Stimulated activated CD8-positive, alpha-beta memory T cell treated with anti-CD3 and anti-CD28 coated beads, Interleukin-12 subunit alpha, Interleukin-12 subunit beta, amount 100 ng/mL, for 4 hours (primary cell): ENCODE measurements around the gene HOXD3.

ENCODE experiments used
- DNase-seq: peaks from one replicate; pipeline ENCODE4 v3.0.0-alpha.2; 2020; ENCODE audit warnings: low read depth

HOXD3 gene

DNA sequence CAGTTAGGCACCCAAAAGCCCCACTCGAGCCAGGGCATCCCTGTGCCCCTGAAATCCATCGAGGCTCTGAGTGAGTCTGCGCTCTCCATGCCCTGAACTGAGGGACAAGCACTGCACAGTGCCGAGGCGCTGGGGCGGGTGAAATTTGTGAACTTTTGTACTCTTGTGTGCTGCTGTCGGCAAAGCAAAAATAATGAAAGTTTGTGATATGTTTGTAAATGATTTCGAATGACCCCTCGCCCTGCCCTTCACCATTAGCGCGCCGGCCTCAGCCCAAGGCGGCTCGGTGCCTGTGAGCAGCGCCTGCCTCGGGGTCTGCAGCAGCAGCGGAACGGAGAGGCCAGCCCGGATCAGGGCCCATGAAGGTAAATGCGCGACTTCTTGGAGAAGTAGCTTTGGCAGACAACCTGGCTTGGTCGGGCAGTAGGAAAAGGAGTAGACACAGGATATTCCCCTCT is 7.6 kb upstream of the HOXD3 start:
- DNase-seq, result no peak

DNA sequence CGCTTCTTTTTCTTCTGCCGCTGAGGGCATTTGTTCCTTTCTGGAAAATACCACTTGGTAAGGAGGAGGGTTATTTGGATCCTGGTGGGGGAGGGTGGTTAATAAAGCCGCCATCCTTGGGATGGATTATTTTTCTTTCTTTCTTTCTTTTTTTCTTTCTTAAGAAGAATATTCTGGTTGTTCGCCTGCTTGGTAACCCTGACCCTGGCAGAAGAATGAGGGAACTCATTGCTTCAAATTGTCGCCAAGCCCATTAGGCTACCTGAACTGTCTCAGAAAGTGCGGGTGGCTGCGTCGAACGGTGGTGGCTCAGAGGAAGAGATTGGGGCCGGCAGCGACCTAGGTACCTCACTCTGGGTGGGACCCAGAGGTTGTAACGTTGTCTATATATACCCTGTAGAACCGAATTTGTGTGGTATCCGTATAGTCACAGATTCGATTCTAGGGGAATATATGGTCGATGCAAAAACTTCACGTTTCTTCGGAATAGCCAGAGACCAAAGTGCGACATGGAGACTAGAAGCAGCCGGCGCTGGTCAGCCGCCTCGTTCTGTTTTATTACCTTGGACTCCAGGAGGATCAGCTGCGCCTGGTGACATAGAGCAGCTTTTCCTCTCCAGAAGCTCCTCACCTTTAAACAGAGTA is 7.0 kb upstream of the HOXD3 start:
- DNase-seq, result no peak

DNA sequence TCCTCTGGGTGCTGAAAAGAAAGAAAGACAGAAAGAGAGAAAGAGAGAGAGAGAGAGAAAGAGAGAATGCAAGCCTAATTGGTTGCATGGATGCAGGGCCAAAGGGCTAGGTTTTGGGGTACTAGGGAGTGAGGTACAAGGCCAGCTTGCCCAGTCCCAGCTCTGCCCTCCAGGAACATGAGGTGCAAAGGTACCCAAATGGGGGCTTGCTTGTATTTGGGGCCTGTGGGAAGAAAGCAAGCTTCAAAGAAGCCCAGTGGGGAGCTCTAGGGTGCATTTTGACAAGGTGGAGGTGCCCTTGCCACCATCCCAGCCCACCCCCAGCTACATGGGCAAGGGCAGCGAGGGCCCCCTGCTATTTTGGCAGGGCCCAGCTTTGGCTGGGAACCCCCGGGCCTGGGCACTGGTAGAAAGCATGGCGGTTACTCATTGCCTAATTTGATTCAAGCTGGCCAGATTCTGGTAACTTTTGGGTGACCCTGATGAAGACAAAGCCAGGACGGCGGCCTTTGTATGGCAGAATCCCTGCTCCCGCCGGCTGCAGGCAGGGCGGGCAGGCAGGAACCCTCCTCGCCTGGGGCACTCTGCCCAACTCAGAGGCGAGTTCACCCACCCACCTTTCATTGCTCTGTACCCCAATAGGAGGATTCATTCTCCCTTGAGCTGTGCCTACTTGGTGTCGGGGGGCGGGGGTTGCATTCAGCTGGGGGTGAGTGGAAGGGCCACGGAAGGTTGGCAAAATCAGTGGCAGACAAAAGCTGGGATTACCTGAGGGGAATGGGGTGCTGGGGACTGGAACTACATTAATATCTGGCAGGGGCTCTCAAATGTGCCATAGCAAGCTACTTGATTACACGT is 6.3 kb upstream of the HOXD3 start:
- DNase-seq, result no peak

DNA sequence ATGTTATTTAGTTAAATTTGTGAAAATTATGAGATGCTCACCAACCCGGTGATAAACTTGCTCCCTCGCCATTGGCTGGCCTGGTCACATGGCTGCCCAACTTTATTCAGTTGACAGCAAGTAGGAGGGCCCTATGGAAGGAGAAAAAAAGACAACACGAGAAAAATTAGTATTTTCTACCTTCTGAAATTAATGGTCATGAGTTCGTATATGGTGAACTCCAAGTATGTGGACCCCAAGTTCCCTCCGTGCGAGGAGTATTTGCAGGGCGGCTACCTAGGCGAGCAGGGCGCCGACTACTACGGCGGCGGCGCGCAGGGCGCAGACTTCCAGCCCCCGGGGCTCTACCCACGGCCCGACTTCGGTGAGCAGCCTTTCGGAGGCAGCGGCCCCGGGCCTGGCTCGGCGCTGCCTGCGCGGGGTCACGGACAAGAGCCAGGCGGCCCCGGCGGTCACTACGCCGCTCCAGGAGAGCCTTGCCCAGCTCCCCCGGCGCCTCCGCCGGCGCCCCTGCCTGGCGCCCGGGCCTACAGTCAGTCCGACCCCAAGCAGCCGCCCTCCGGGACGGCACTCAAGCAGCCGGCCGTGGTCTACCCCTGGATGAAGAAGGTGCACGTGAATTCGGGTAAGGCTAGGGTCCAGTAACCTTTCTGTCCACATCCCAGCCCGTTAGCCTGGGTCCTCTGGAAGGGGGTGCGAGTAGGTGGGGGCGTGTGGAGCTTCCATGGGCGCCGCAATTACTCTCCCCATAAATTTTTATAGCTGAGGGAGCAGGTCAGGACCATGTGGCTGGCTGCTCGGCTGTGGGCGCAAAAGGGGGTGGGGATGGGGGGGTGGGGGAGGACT is 5.4 kb upstream of the HOXD3 start, which contains the start of gene HOXD4:
TSS of gene HOXD4 (plus strand) at position 109 of the 846 bp plus-strand sequence. CDS start at position 193, 84 bp downstream.
- DNase-seq, result no peak

DNA sequence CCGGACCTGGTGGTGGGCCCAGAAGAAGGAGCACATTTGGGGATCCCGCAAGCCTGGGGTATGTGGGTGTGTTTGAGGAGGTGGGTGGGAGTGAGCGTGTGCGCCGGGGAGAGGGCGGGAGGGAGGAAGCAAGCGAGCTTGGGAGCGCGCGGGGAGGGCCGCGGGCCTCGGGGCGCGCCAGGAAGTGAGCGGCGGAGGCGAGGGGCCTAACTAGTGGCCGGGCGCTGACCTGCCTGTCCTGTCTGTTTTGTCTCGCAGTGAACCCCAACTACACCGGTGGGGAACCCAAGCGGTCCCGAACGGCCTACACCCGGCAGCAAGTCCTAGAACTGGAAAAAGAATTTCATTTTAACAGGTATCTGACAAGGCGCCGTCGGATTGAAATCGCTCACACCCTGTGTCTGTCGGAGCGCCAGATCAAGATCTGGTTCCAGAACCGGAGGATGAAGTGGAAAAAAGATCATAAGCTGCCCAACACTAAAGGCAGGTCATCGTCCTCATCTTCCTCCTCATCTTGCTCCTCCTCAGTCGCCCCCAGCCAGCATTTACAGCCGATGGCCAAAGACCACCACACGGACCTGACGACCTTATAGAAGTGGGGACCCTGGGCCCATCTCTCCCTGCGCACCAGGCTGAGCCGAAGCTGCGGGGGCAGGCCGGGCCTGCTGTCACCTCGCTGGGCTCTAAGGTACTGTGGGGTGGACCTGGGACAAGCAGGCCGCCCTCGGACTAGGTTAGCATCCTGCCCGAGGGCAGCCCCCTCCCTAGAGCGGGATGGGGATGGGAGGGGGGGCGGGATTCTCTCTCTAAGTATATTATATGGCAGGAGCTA is 4.5 kb upstream of the HOXD3 start:
- DNase-seq, result no peak

DNA sequence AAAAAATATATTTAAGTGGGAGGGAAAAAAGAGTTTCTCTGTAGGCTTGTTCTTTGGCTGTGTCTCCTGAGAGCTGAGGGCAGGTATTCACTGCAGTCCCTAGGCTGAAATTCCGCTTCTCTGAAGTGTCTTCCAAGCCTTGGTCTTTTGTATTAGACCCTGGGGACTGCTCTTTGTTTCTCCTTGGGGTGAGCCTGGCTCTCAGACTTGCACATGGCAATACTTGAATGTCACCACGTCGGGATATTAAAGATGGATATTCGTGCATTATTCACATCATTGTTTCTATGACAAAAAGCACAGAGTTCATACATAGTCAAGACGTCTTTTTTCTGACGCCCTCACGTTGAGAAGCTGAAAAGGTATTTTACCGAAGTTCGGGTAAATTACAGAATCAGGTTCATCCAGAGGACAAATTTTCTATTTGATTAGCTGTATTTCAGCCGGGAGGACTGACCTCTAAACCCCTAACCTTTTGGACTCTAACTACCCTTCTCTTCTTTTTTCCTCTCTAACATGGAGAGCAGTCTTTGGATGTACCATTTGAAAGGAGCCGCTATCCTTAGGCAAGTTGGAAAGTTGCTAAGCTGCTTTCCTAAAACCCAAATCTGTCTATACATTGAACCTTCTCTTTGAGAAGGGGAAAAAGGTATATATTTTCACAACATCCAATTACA is 2.4 kb upstream of the HOXD3 start:
- no peak for DNase-seq

DNA sequence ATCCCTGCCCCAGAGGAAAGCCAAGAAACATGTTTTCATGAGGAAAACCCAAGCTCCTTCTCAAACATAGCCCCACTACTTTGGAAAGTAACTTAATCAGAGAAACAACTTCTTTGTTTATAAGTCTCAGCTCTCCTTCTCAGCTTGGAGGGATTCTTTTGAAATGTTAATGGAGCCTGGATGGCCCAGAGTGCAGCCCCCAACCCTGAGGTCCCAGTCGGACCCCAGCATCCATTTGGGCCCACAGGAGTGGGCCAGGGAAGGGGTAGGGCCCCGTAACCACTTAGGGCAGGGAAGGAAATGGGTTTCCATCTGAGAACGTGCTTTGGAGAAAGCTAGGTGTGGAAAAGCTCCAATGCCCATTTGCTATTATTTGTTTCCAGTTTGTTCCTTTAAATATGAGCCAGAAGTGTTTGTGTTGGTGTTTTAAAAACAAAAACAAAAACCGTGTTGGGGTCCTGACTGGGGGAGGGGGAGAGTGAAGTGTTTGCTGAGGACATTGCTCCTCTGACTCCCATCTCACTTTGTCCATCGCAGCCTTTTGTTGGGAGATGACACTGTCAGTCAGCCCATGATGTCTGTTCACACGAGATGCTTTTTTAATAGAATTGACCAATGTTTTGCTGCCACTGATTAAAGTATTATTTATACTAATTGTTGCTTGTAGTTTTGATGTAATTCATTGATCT is 1.6 kb upstream of the HOXD3 start:
- no peak for DNase-seq

DNA sequence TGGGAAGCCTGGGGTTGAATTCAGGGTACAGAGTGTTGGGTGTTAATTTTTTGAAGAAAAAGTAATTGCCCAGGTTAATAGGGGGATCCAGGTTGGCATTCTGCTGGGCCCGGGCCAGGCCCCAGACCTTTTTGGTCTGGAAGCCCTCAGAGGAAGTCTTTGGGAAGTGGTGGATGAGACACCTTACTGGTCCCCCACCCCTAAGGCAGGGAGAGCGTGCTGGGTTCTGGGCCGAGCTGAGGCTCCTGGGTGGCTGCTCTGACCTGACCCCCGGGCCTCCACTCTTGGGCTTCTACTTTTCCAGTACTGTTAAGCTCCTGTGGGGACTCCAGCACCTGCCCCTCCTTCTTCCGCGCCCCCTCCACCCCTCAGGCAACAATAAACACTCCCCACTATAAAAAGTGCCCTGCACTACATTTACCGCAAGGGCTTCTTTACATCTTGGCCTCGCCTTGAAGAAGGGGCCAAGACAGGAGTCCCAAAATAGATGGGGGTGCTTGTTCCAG is 753 bp upstream of the HOXD3 start:
- DNase-seq, result no peak

DNA sequence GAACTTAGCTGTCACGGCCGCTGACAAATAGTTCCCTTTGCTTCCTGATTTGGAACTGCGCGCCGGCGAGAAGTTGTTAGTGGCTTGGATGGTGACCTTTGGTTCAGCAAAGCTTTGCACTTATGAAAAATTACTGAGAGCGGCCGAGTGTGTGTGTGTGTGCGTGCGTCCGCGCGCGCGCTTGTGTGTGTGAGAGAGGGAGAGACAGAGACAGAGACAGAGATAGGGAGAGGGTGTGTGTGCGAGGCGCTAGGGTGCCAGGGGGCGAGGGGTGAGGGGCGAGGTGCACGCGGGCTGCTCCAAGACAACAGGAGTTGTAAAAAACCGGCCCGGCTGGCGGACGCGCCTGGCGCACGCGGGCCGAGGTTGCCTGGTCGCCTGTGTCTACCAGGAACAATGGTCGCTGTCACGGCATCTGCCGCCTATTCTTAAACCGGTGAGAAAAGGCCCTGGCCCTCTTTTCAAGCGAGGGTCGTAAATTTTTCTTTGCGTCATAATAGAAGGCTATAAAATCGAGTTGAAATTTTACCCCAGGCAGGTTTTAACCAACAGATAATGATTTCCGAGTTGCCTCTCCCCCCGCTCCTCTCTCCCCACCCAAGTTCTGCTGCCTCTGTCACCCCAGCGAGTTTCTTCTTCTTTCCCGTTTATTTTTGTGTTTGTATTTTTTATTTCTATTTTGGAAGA is 535 bp downstream of the HOXD3 start:
- no peak for DNase-seq

DNA sequence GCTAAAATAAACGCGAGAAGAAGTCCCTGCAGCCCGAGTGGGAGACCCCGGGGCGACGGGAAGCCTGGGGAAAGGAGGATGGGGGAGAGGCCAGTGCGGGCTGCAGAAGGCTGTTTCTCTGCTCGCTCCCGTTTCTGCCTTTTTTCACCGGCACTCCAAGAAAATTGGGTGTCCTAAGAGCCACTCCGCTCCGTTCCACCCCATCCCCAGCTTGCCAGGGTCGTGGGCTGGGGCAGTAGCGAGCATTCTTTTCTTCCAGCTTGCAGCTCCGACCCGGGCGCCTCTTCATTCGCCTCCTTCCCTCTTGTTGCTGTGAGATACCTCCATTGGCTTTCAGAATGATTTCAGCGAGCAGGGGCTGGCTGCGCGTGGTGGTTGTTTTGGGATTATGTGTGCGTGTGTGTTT is 1.1 kb downstream of the HOXD3 start:
- no peak for DNase-seq

DNA sequence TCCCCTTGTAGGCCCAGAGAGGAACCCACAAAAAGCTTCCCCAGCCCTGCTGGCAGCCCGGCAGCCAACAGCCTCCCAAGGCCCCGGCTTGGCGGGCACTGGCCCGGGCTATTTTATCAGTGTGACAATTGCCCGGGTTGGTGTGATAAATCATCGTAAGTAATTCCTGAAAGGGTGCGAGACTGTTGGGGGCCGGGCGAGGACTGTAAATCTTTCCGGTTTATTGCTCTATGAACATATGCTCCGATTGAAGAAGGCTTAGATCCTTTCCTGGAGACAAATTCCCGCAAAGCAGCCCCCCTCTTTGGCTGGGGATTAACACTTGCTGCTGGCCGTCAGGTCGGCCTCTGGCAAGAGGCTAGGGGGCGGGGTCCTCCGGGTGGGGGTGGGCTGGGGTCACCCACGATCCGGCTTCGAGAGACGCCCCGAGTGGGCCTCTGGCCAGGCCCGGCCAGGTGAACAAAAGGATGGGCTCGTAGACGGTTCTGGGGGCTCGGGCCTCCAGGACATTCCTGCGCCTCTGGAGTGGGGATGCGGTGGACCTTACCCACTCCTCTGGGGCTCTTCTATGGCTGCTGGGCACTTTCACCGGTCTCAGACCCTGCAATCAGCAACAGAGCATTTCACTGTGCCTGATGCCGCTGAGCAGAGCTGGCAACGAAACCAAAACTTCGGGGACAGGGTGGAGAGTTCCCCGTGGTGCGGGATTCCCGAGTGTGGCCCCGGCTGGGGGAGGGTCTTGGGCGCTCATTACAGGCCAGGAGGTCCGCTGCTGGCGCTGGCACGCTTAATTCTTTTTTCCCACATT is 2.0 kb downstream of the HOXD3 start:
- DNase-seq, result no peak

DNA sequence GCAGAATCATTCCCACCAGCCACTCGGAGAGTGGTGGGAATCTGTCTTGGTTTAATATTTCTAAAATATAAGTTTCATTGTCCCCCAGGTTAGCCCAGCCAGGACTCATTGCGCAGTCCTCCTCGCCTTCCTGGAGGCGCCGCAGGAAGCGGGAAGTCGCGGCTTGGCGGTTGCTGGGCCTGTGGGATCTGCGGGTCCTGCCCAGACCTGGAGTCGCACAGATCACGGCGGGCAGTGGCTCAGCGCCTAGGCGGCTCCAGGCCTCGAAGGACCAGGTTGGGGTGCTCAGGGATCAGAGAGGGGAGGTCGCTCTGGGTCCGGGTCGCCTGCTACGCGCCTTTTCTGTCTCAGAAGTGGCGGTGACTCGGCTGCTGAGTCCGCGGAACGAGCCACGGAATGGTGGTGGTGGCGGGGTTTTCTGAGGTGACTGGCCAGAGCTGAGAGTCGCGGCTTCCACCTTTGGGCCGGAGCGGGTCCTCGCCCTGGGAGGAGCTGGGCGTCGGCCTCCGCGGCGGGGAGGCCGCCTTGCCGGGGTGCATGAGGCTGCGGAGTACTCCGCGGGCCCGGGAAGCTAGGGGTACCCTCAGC is 2.6 kb downstream of the HOXD3 start:
- DNase-seq, result no peak

DNA sequence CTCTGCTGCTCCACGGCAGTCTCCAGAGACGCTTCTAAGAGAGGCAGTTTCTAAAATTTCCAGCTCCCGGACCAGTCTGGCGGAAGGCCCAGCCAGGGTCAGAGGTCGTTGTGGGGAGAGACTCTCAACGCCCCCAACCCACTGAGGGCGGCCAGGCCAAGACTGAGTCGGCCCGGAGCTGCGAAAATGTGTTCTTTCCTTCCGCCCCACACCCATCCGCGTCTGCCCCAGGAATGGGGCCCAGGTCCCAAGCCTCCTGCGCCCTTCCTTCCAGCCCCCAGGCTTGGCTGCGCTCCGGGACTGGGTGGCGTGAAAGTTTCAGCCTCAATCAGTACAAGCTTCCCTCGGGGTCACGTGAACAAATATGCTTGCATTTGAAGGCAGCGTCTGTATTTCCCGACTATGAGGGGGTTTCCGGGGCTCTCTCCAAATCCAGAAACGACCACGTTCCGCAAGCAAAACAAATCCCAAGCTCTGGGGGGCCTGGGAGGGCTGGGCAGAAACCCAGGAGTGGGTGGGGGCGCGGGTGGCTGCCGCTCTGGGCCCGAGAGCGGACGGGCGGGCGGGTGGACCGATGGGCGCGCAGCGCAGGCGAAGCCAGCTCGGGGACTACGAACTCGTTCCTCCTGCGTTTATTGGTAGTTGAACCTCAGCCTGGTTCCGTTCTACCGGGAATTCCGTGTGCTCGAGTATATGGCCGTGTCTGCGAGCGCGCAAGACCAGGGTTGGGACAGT is 3.3 kb downstream of the HOXD3 start:
- DNase-seq, result no peak

DNA sequence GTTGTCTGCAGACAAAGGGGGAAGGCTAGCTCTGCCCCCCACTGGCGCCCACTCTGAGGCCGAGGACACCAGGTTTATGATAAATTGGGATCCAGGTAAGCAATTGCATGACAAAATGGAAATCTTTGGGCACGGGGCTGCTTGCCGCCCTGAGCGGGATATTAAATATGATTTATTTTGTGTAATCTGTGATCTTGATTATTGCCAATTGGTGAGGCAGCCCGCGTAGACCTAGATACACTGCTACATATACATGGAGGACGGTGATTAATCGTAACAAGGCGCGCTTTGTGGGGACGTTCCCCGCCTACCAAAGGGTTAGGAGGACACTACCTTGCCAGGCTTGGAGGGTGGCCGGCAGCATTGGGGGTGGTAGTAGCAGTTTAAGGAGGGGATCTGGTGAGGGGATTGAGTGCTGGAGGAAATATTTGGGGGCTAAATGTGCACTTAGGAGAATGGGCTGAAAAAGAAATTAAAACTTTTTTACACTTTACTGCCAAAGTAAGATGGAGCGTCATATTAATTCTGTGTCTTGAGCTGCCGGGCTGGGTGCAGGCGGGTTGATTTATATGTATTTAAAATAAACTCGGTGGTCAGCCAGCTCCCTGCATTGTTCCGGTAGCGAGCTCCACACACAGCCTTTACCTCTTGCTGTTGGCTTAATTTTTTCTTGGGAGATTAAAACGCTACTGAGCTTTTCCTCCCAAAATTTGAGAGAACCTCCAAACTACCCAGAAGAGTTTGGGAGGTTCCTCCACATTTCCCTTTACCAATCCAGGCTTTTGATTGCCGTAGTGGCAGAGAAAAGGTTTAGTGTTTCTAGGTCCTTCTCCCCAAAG is 4.1 kb downstream of the HOXD3 start:
- DNase-seq, result no peak

DNA sequence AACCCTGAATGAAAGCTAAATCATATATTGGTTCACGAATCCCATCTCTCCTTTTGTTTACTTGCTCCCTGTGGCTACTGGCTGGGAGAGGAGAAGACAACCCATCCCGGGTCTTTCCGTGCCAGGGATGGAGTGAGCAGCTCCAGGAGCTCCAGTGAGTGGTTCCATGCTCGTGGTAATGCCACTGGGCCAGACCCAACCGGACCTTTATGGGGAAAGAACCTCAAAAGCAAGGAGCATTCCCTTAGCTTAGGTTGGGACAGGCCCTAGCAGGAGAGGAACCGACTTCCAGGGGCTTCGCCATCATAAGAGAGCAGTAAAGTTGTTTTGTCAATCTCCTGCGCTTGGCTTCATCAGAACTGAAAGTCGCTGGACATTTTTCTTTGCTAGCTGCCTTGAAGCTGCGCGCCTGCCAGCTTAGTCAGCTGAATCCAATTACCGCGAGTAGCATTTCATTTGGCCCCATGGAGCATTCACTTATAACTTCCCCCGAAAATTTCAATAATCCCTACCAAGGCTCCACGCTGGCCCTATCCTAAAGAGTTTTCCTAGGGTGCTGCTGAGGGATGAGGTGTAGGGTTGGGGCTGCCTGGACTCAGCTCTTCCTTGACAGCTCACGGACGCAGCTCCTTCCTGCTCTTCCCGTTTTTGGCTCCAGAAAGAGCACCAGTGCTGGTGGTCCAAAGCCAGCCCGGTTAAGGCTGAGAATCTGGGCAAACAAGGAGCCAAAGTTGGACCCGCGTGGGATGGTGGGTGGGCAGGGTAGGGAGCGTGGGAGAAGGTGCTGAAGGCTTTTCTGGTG is 4.9 kb downstream of the HOXD3 start:
- no peak for DNase-seq
